Iris pigment epithelial cell (primary cell): ENCODE measurements around the gene IL33.

ENCODE experiments used
- DNase-seq: peaks from one replicate; pipeline ENCODE4 v3.0.0-alpha.2; 2011; ENCODE audit warnings: low read depth

The IL33 gene

DNA sequence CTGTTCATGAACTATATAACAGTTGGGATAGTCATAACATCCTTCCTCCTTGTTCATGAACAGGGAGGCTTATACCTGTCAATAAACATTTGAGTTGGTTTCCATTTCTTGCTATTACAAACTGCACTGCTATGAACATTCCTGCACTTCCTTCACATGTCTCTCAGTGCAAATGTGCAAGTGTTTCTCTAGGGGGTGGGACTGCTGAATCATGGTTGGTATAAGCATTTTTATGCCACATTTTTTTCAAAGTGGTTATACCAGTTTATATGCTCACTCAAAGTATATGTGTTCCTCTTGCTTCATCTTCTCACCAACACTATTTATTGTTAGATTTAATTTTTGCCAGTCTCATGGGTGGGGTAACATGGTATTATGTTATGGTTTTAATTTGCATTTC, 86.8 kb downstream of the IL33 start:
- peak; percentile 69 for DNase-seq

DNA sequence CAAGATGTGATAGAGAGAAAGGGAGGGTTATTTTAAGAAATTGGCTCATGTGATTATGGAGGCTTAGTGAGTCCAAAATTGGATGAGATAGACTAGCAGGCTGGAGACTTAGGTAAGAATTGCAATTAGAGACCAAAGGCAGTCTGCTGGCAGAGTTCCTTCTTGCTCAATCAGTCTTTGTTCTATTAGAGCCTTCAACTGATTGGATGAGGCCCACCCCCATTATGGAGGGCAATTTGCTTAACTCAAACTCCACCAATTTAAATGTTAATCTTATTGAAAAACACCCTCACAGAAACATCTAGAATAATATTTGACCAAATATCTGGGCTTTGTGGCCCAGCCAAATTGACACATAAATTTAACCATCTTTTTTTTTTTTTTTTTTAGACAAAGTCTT, 88.6 kb downstream of the IL33 start:
- no peak for DNase-seq

DNA sequence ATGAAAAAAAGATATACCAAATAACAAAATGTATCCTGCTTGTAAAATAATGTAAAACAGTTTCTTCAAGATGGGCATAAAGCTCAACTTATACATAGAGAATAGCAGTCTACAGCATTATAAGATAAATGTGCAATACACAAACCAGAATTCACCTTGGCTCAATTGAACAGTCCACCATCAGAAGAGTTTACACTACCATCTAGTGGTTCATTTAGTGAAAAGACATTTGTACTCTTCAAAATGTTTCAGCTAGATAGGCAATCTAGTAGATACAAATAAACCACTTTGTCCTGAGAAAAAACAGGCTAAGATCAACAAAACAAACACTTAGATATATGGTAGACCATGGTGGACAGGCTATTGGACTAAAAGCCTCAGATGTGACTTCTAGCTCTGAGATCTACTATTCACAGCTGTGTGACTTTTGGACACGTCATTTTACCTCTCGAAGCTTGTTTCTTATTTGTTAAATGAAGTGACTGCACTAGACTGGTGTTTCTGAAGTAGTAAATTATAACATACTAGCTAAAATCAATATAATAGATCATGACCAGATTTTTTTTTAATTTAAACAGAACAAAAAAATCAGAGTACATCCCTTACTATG, 90.5 kb downstream of the IL33 start:
- DNase-seq = peak; percentile 52
